ENCODE measurements around the gene MACROD2. TPM values are rescaled to one million over a fixed set of nuclear protein-coding genes. Genes with fewer than 3 reads are reported as not detected.

MACROD2 gene
- total and polyA plus RNA-seq, 11 donors: 0.54 to 5.4 (median 2.4) TPM

DNA sequence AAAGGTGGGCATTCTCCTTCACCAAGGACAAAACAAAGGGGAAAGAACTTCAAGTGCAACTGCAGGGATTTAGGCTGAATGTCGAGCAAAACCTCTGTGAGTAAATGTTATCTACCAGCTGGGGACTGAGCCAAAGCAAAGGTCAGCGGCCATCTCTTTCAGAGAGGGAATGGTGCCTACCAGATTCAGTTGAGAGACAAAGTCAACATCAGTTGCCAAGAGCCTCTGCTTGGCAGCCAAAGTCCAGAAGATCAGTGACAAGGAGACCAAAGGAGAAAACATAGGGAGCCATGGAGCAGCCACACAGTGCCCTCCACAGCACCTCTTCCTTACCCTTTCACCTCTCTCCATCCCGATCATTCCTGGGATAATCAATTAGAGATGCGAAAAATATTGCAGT, 2105.5 kb downstream of the MACROD2 start:
- Histone ChIP-seq H3K4me3 (no peak overlapping the region), H3K4me1 (no peaks in the 10 kb centered on the region), H3K9me3 (no peaks in the 10 kb centered on the region), H3K27ac (no peak overlapping the region), H3K36me3 (no peaks in the 10 kb centered on the region), H3K27me3 (no peaks in the 10 kb centered on the region)
- intact Hi-C loops (cut with DNase I): loop anchor here in 1 of 10 donors (10.0 kb wide), 1 partner anchor 96 kb away; no protein-coding TSS in a partner anchor
- no peak for TF ChIP-seq POLR2A (IDR thresholded peaks at IDR 0.05)
- TF ChIP-seq, protein P1, sequence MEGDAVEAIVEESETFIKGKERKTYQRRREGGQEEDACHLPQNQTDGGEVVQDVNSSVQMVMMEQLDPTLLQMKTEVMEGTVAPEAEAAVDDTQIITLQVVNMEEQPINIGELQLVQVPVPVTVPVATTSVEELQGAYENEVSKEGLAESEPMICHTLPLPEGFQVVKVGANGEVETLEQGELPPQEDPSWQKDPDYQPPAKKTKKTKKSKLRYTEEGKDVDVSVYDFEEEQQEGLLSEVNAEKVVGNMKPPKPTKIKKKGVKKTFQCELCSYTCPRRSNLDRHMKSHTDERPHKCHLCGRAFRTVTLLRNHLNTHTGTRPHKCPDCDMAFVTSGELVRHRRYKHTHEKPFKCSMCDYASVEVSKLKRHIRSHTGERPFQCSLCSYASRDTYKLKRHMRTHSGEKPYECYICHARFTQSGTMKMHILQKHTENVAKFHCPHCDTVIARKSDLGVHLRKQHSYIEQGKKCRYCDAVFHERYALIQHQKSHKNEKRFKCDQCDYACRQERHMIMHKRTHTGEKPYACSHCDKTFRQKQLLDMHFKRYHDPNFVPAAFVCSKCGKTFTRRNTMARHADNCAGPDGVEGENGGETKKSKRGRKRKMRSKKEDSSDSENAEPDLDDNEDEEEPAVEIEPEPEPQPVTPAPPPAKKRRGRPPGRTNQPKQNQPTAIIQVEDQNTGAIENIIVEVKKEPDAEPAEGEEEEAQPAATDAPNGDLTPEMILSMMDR (IDR thresholded peaks at IDR 0.05): no peak
- 58 to 76% (median 68%) methylated on average over 4 of the region's 4 CpGs for WGBS, 4 donors
- ATAC-seq (no peak), DNase-seq (no peak)

Other genes starting within 250 kb of the MACROD2 start
- 10 to 100 TPM in 7 of 9 donors, 1 to 10 TPM in 2; 8.9 to 17.8 (median 14.0) TPM for gene ESF1, start 210.6 kb upstream of the MACROD2 start, total RNA-seq
- gene ESF1, start 210.6 kb upstream of the MACROD2 start, polyA plus RNA-seq: 10 to 100 TPM; 12.1 to 19.0 TPM
- 10 to 100 TPM; 34.7 to 72.3 (median 55.5) TPM for gene NDUFAF5, start 210.5 kb upstream of the MACROD2 start, total RNA-seq
- 10 to 100 TPM; 38.9 to 72.0 TPM for gene NDUFAF5, start 210.5 kb upstream of the MACROD2 start, polyA plus RNA-seq
- gene SEL1L2, start 4.9 kb upstream of the MACROD2 start, total RNA-seq: 1 to 10 TPM in 4 of 9 donors, under 1 TPM in 4, not detected in 1; 0.59 to 5.8 (median 1.6) TPM
- 10 to 100 TPM in 1 of 2 donors, 1 to 10 TPM in 1; 3.1 to 10.5 TPM for gene SEL1L2, start 4.9 kb upstream of the MACROD2 start, polyA plus RNA-seq